ENCODE data around the gene ATP13A5.

DNA sequence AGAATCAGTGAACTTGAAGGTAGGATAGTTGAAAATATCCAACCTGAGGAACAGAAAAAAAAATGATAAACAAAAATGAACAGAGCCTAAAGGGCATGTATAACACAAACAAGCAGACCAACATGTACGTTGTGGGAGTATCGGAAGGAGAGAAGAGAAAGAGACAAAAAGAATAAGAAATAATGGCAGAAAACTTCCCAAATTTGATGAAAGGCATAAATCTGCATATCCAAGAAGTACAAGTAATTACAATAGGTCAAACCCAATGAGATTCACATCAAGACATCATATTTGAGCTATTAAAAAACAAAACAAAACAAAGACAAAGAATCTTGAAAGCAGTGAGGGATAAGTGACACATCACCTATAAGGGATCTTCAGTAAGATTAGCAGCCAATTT lies 38.1 kb upstream of the ATP13A5 start:
- TF ChIP-seq, protein P1, sequence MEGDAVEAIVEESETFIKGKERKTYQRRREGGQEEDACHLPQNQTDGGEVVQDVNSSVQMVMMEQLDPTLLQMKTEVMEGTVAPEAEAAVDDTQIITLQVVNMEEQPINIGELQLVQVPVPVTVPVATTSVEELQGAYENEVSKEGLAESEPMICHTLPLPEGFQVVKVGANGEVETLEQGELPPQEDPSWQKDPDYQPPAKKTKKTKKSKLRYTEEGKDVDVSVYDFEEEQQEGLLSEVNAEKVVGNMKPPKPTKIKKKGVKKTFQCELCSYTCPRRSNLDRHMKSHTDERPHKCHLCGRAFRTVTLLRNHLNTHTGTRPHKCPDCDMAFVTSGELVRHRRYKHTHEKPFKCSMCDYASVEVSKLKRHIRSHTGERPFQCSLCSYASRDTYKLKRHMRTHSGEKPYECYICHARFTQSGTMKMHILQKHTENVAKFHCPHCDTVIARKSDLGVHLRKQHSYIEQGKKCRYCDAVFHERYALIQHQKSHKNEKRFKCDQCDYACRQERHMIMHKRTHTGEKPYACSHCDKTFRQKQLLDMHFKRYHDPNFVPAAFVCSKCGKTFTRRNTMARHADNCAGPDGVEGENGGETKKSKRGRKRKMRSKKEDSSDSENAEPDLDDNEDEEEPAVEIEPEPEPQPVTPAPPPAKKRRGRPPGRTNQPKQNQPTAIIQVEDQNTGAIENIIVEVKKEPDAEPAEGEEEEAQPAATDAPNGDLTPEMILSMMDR (conservative IDR thresholded peaks at IDR 0.05 in 1 of 2, IDR thresholded peaks at IDR 0.05 in 1 of 2; ENCODE audit: extremely low read depth in 1 of 2, insufficient read depth in 1 of 2, low read depth in 1 of 2, low read length in 2 of 2): no peak
- TF ChIP-seq EZH2 (IDR thresholded peaks at IDR 0.05; ENCODE audit: borderline replicate concordance, low read length): no peak

Measured in mammary epithelial cell (primary cell).